GM12878 (cell line): ENCODE results near the gene ITSN1. TPM values are rescaled to one million over a fixed set of nuclear protein-coding genes. Genes with fewer than 3 reads are reported as not detected.

Experiments
- ATAC-seq: fragments of 200-7000 bp; cut with Tn5 transposase; 3 replicates; pipeline ENCODE4 v1.9.1; 2020; ENCODE audit warnings: mild to moderate bottlenecking, moderate library complexity
- BruUV-seq: library from RNA; stranded (reverse); fragments of 400-500 nt; replicated peaks from 2 replicates; lab custom pipeline; 2021; lab: Mats Ljungman, UMichigan
- CTCF ChIA-PET: fragments of 300-600 bp; sonication (Branson Sonifier 250); formaldehyde crosslinking; extraction: SDS; loops from one replicate; lab custom pipeline; 2021; ENCODE audit warnings: inconsistent platforms; lab: Yijun Ruan, JAX
- POLR2A ChIA-PET: fragments of 350-600 bp; formaldehyde crosslinking; extraction: SDS; loops from one replicate; lab custom pipeline; 2021; ENCODE audit warnings: inconsistent platforms; lab: Charles Lee
- RAD21 ChIA-PET: fragments of 300-600 bp; sonication (Branson Sonifier 250); formaldehyde crosslinking; loops from one replicate; lab custom pipeline; 2023; ENCODE audit warnings: antibody characterized with exemption; ENCODE audit not compliant: unreplicated experiment; lab: Charles Lee
- SMC1A ChIA-PET: fragments of 300-600 bp; sonication (Branson Sonifier 250); formaldehyde crosslinking; loops from one replicate; lab custom pipeline; 2023; ENCODE audit not compliant: unreplicated experiment, uncharacterized antibody; lab: Charles Lee
- DNase-seq: peaks from one replicate; pipeline ENCODE4 v3.0.0-alpha.2; 2011; ENCODE audit warnings: low read depth, low spot score
- FAIRE-seq: peaks from 3 replicates; lab custom pipeline; 2011; peaks lifted over from hg19 to GRCh38; lab: Jason Lieb, UNC
- H2AFZ ChIP-seq: 2 replicates; pipeline ENCODE4 v1.6.0; 2011; ENCODE audit warnings: low read depth, low read length, control low read depth; ENCODE audit not compliant: control insufficient read depth
- H3K27ac ChIP-seq: 2 replicates; pipeline ENCODE4 v1.5.1; 2011; ENCODE audit warnings: control low read depth; ENCODE audit not compliant: control insufficient read depth, insufficient read depth
- H3K27me3 ChIP-seq, 2 experiments: replicated peaks in 1 of 2; 2 replicates each; pipeline versions ENCODE4 v1.6.0 to v1.6.1; 2011; ENCODE audit warnings: low read length in 1 of 2; ENCODE audit not compliant: control insufficient read depth in 2 of 2, insufficient read depth in 2 of 2
- H3K36me3 ChIP-seq, 2 experiments: 2 replicates each; pipeline ENCODE4 v1.5.1; 2011; ENCODE audit warnings: low read length in 1 of 2; ENCODE audit not compliant: control insufficient read depth in 2 of 2, insufficient read depth in 2 of 2
- H3K4me1 ChIP-seq: 2 replicates; pipeline ENCODE4 v1.6.1; 2011; ENCODE audit warnings: mild to moderate bottlenecking, low read length, moderate library complexity, mixed read lengths; ENCODE audit not compliant: control insufficient read depth, insufficient read depth
- H3K4me2 ChIP-seq: 2 replicates; pipeline ENCODE4 v1.6.0; 2011; ENCODE audit warnings: control low read depth; ENCODE audit not compliant: control insufficient read depth, insufficient read depth
- H3K4me3 ChIP-seq: fragments of 200-600 bp; sonication (generic); 2 replicates; pipeline ENCODE4 v1.5.1; 2016
- H3K79me2 ChIP-seq: 2 replicates; pipeline ENCODE4 v1.6.0; 2011; ENCODE audit warnings: low read length; ENCODE audit not compliant: control insufficient read depth, insufficient read depth
- H3K9ac ChIP-seq: 2 replicates; pipeline ENCODE4 v1.8.0; 2011; ENCODE audit warnings: low read length, control low read depth, mixed read lengths; ENCODE audit not compliant: control insufficient read depth, insufficient read depth
- H3K9me3 ChIP-seq: replicated peaks from 3 replicates; pipeline ENCODE4 v1.5.1; 2011; ENCODE audit warnings: mild to moderate bottlenecking, low read length; ENCODE audit not compliant: control insufficient read depth, insufficient read depth
- H4K20me1 ChIP-seq: 2 replicates; pipeline ENCODE4 v1.6.0; 2011; ENCODE audit not compliant: control insufficient read depth, insufficient read depth
- BHLHE40 ChIP-seq, 2 experiments: fragments of 450-650 bp in 1 of 2; IDR thresholded peaks; 2 replicates each; pipeline ENCODE4 v1.6.1; 2011 to 2017; ENCODE audit warnings: low read depth in 2 of 2, borderline replicate concordance in 1 of 2, improper control_type of control experiment in 1 of 2, low read length in 1 of 2, mild to moderate bottlenecking in 1 of 2
- FOS ChIP-seq: IDR thresholded peaks from 3 replicates; pipeline ENCODE4 v1.6.1; 2011; ENCODE audit warnings: borderline replicate concordance; ENCODE audit not compliant: insufficient read length; ENCODE audit errors: extremely low read depth
- HCFC1 ChIP-seq: fragments of 150-350 bp; IDR thresholded peaks from 2 replicates; pipeline ENCODE4 v1.6.1; 2014; ENCODE audit warnings: low read length
- MTA2 ChIP-seq: fragments of 450-650 bp; IDR thresholded peaks from 2 replicates; pipeline ENCODE4 v1.6.1; 2016; ENCODE audit warnings: low read depth, mild to moderate bottlenecking, moderate library complexity
- PAX5 ChIP-seq: IDR thresholded peaks from 2 replicates; pipeline ENCODE4 v1.6.1; 2011; ENCODE audit warnings: low read depth, low read length, borderline replicate concordance
- TBL1XR1 ChIP-seq: IDR thresholded peaks from 2 replicates; pipeline ENCODE4 v1.6.1; 2012; ENCODE audit warnings: low read depth, low read length, improper control_type of control experiment
- ZSCAN29 ChIP-seq: fragments of 450-650 bp; IDR thresholded peaks from 2 replicates; pipeline ENCODE4 v1.6.1; 2017; ENCODE audit warnings: mild to moderate bottlenecking, moderate library complexity
- WGBS: methylation state at CpG from one replicate; pipeline ENCODE4 v1.1.6; 2016; ENCODE audit warnings: low lambda C conversion rate; ENCODE audit not compliant: insufficient replicate concordance, insufficient coverage; ENCODE audit errors: missing lambda C conversion rate; 5-methylcytosine and 5-hydroxymethylcytosine counted together
- in situ Hi-C: fragments of 300-500 bp; cut with MboI; formaldehyde crosslinking; loops from 9 replicates; pipeline ENCODE4 v1.14.3; 2018; ENCODE audit warnings: mixed read lengths
- intact Hi-C: fragments of 100-400 bp; cut with micrococcal nuclease; formaldehyde crosslinking; loops from one replicate; pipeline ENCODE4 v1.14.2; 2022; ENCODE audit not compliant: unreplicated experiment
- polyA plus RNA-seq, 11 experiments: library from polyadenylated mRNA; depleted of rRNA in 4 of 11; unstranded in 6 of 11; stranded (reverse) in 5 of 11; fragments of >200 nt; fragmentation: Nextera tagmentation in 4 of 11; fragmentation: Illumina TruSeq in 1 of 11; extraction: Ambion mirVana in 4 of 11; extraction: Trizol in 1 of 11; gene quantifications; 1 replicate in 1 of 11; 2 replicates in 10 of 11; pipeline versions ENCODE4 v1.2.1 to v1.2.3, GENCODE V29; 2011 to 2016; ENCODE audit warnings: inconsistent platforms in 2 of 11, missing spikeins in 2 of 11, low read depth in 1 of 11
- total RNA-seq, 4 experiments: library from RNA; depleted of rRNA in 3 of 4; stranded (reverse); fragments of >200 nt in 3 of 4; fragmentation: Illumina TruSeq in 1 of 4; extraction: Trizol in 1 of 4; gene quantifications; 2 replicates each; pipeline versions ENCODE4 v1.2.1 to v1.2.3, GENCODE V29; 2013 to 2021
- TF ChIP-seq, protein P1 (sequence below): fragments of 150-350 bp; IDR thresholded peaks from 2 replicates; pipeline ENCODE4 v1.6.1; 2016; ENCODE audit warnings: low read depth, low read length
- TF ChIP-seq, protein P2 (sequence below): fragments of 450-650 bp; IDR thresholded peaks from 2 replicates; pipeline ENCODE4 v1.6.1; 2016; ENCODE audit warnings: mild to moderate bottlenecking, moderate library complexity, borderline replicate concordance

The ITSN1 gene
- total and polyA plus RNA-seq, 10 of the 15 experiments (the other 5 are each of a cell fraction or from before 2014, with no cell fraction given), result 0.89 to 10.6 (median 4.8) TPM

DNA sequence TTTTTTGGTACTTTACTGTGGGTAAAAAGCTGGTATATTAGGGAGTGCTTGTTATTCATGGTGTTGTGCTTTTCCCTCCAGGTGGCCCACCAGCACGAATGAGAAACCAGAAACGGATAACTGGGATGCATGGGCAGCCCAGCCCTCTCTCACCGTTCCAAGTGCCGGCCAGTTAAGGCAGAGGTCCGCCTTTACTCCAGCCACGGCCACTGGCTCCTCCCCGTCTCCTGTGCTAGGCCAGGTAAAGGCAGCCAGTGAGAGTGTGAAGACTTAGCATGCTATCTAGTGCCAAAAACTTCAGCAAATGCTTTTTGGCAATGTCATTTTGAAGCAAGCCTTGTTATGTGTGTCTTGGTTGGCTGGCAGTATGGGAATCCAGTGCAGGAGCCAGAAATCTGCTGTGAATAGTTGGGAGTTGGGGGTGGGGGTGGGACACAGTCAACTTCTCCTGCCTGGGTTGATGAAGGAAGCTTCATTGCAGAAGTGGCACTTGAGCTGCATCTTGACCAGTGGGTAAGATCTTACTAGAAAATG, 171.6 kb downstream of the ITSN1 start (continued):
- no peak for TF ChIP-seq PAX5

GRCh38 chr21:33815143-33815707, 172.9 kb downstream of the ITSN1 start:
- POLR2A ChIA-PET, result interaction anchor here (0.5 kb wide), 1 partner anchor 130 kb away, joined by 4 read pairs; no protein-coding TSS in a partner anchor
- no TSS peak for BruUV-seq

GRCh38 chr21:33816174-33816573, 173.9 kb downstream of the ITSN1 start:
- ChIA-PET POLR2A (no interaction called here), CTCF (no interaction called here), SMC1A (interaction anchor here (0.9 kb wide), 1 partner anchor 12 kb away, joined by 3 read pairs; no protein-coding TSS in a partner anchor), RAD21 (no interaction called here)
- no peak overlapping the region for H3K4me2 ChIP-seq
- H3K27ac ChIP-seq, result no peak overlapping the region
- WGBS, result 18% methylated on average over 2 of the region's 2 CpGs
- H2AFZ ChIP-seq, result no peak overlapping the region
- BruUV-seq, result no TSS peak
- no peak overlapping the region for H3K4me3 ChIP-seq
- H3K36me3 ChIP-seq, result no peaks in the 10 kb centered on the region
- intact Hi-C loops, result no loop called here
- H3K9ac ChIP-seq, result no peak overlapping the region
- H4K20me1 ChIP-seq, result no peaks in the 10 kb centered on the region
- H3K27me3 ChIP-seq, result no peaks in the 10 kb centered on the region
- no peaks in the 10 kb centered on the region for H3K4me1 ChIP-seq
- in situ Hi-C loops, result no loop called here
- FAIRE-seq (no peak), ATAC-seq (no peak), DNase-seq (no peak)
- H3K79me2 ChIP-seq, result no peaks in the 10 kb centered on the region
- no peaks in the 10 kb centered on the region for H3K9me3 ChIP-seq
- TF ChIP-seq, protein P1, sequence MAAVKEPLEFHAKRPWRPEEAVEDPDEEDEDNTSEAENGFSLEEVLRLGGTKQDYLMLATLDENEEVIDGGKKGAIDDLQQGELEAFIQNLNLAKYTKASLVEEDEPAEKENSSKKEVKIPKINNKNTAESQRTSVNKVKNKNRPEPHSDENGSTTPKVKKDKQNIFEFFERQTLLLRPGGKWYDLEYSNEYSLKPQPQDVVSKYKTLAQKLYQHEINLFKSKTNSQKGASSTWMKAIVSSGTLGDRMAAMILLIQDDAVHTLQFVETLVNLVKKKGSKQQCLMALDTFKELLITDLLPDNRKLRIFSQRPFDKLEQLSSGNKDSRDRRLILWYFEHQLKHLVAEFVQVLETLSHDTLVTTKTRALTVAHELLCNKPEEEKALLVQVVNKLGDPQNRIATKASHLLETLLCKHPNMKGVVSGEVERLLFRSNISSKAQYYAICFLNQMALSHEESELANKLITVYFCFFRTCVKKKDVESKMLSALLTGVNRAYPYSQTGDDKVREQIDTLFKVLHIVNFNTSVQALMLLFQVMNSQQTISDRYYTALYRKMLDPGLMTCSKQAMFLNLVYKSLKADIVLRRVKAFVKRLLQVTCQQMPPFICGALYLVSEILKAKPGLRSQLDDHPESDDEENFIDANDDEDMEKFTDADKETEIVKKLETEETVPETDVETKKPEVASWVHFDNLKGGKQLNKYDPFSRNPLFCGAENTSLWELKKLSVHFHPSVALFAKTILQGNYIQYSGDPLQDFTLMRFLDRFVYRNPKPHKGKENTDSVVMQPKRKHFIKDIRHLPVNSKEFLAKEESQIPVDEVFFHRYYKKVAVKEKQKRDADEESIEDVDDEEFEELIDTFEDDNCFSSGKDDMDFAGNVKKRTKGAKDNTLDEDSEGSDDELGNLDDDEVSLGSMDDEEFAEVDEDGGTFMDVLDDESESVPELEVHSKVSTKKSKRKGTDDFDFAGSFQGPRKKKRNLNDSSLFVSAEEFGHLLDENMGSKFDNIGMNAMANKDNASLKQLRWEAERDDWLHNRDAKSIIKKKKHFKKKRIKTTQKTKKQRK, result no peak
- TF ChIP-seq, protein P2, sequence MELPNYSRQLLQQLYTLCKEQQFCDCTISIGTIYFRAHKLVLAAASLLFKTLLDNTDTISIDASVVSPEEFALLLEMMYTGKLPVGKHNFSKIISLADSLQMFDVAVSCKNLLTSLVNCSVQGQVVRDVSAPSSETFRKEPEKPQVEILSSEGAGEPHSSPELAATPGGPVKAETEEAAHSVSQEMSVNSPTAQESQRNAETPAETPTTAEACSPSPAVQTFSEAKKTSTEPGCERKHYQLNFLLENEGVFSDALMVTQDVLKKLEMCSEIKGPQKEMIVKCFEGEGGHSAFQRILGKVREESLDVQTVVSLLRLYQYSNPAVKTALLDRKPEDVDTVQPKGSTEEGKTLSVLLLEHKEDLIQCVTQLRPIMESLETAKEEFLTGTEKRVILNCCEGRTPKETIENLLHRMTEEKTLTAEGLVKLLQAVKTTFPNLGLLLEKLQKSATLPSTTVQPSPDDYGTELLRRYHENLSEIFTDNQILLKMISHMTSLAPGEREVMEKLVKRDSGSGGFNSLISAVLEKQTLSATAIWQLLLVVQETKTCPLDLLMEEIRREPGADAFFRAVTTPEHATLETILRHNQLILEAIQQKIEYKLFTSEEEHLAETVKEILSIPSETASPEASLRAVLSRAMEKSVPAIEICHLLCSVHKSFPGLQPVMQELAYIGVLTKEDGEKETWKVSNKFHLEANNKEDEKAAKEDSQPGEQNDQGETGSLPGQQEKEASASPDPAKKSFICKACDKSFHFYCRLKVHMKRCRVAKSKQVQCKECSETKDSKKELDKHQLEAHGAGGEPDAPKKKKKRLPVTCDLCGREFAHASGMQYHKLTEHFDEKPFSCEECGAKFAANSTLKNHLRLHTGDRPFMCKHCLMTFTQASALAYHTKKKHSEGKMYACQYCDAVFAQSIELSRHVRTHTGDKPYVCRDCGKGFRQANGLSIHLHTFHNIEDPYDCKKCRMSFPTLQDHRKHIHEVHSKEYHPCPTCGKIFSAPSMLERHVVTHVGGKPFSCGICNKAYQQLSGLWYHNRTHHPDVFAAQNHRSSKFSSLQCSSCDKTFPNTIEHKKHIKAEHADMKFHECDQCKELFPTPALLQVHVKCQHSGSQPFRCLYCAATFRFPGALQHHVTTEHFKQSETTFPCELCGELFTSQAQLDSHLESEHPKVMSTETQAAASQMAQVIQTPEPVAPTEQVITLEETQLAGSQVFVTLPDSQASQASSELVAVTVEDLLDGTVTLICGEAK, result no peak
- TF ChIP-seq FOS (no peak), TBL1XR1 (no peak)

More at GRCh38 chr21:33815143-33815707, 172.9 kb downstream of the ITSN1 start:
- Histone ChIP-seq H3K4me3 (no peak overlapping the region), H2AFZ (no peak overlapping the region), H3K4me2 (no peak overlapping the region), H3K36me3 (no peaks in the 10 kb centered on the region), H3K9me3 (no peaks in the 10 kb centered on the region), H4K20me1 (no peaks in the 10 kb centered on the region), H3K9ac (no peak overlapping the region), H3K27me3 (no peaks in the 10 kb centered on the region), H3K4me1 (no peaks in the 10 kb centered on the region), H3K79me2 (no peaks in the 10 kb centered on the region), H3K27ac (no peak overlapping the region)
- ChIA-PET CTCF (no interaction called here), RAD21 (no interaction called here), SMC1A (no interaction called here)
- intact Hi-C loops (no loop called here), in situ Hi-C loops (no loop called here)
- no peak for DNase-seq
- WGBS, result 21% methylated on average over 7 of the region's 7 CpGs
- no peak for FAIRE-seq
- TF ChIP-seq BHLHE40 (IDR thresholded peaks at IDR 0.05; ENCODE audit: borderline replicate concordance in 1 of 2, low read depth in 2 of 2, low read length in 1 of 2), result 0 out of 4 replicates have a peak, but pooled peaks of 1 of the 2 experiments have one; percentile 8
- no peak for TF ChIP-seq HCFC1
- TF ChIP-seq MTA2, result no peak
- no peak for TF ChIP-seq ZSCAN29
- ATAC-seq, result no peak
